Sigmoid colon (tissue), 4 donors: ENCODE results near the gene MRPL40.

Experiments used
- EP300 ChIP-seq, 4 donors: sonication (generic); formaldehyde crosslinking; IDR thresholded peaks; one replicate each; pipeline ENCODE4 v1.6.1; 2017; ENCODE audit warnings: antibody characterized with exemption in 4 of 4
- POLR2A ChIP-seq, 2 donors: fragments of 450-650 bp; IDR thresholded peaks; one replicate each; pipeline ENCODE4 v1.6.1; 2016; ENCODE audit warnings: antibody characterized with exemption in 2 of 2, mild to moderate bottlenecking in 2 of 2, moderate library complexity in 2 of 2
- POLR2AphosphoS5 ChIP-seq, 4 donors: sonication (generic); formaldehyde crosslinking; IDR thresholded peaks; one replicate each; pipeline ENCODE4 v1.6.1; 2017; ENCODE audit warnings: antibody characterized with exemption in 4 of 4
- TF ChIP-seq, protein P1 (sequence below), 4 experiments: fragments of 450-650 bp in 3 of 4; fragments of 200-600 bp in 1 of 4; IDR thresholded peaks; one replicate each; pipeline ENCODE4 v1.5.1; 2016 to 2019; ENCODE audit warnings: antibody characterized with exemption in 4 of 4, mild to moderate bottlenecking in 3 of 4, moderate library complexity in 2 of 4

DNA sequence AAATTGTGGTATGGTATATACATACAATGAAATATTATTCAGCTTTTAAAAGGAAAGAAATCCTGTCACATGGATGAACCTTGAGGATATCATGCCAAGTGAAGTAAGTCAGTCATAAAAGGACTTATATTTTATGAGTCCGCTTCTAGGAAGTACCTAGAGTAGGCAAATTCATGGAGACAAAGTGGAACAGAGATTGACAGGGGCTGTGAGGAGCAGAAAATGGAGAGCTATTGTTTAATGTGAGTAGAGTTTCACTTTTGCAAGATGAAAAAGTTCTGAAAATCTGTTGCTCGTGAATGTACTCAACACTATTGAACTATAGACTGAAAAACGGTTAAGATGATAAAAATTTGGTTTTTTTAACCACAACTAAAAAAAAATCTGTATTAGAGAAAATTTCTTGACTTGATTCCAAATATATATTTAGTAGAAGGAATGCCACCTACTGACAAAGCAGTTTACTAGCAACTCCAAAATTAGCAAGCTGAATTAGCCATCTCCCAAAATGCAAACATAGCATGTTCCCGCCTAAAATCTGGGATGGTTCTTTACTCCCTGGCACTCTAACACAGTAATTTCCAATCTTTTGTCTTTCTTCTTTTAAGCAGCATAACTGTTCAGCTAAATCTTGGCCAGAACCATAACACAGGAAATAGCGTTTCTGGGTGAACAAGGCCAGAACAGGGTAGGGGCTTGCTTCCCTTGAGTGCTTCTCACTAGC, 45.1 kb downstream of the MRPL40 start:
- no peak for TF ChIP-seq POLR2A (IDR thresholded peaks at IDR 0.05)
- no peak for TF ChIP-seq POLR2AphosphoS5 (IDR thresholded peaks at IDR 0.05)
- TF ChIP-seq, protein P1, sequence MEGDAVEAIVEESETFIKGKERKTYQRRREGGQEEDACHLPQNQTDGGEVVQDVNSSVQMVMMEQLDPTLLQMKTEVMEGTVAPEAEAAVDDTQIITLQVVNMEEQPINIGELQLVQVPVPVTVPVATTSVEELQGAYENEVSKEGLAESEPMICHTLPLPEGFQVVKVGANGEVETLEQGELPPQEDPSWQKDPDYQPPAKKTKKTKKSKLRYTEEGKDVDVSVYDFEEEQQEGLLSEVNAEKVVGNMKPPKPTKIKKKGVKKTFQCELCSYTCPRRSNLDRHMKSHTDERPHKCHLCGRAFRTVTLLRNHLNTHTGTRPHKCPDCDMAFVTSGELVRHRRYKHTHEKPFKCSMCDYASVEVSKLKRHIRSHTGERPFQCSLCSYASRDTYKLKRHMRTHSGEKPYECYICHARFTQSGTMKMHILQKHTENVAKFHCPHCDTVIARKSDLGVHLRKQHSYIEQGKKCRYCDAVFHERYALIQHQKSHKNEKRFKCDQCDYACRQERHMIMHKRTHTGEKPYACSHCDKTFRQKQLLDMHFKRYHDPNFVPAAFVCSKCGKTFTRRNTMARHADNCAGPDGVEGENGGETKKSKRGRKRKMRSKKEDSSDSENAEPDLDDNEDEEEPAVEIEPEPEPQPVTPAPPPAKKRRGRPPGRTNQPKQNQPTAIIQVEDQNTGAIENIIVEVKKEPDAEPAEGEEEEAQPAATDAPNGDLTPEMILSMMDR (IDR thresholded peaks at IDR 0.05) = no peak
- no peak for TF ChIP-seq EP300 (IDR thresholded peaks at IDR 0.05)
